SKM-1 treated with dmso at 0.1 percent for 144 hours (cell line): ENCODE data around the gene RAB39A.

Experiments used
- DNase-seq: peaks from one replicate; lab custom pipeline; 2025; ENCODE audit not compliant: unreplicated experiment; lab: John Stamatoyannopoulos, UW

The RAB39A gene

DNA sequence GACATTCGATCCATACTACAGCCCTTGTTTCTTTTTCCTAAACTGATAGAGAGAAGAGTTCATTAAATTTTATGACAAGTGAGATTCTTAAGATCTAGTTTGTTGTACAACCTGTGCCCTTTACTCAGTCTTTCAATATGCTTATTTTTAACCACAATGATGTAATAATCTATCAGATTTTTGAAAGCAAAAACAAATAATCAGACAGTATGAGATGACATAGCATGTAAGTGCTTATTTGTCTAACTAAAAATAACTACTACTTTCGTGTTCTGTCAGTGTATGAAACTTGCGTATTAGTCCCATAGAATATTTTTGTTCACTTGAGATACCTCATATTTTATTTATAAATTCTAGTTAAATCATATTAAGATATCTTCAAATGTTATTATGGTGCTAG, 33.2 kb downstream of the RAB39A start:
- no peak for DNase-seq

DNA sequence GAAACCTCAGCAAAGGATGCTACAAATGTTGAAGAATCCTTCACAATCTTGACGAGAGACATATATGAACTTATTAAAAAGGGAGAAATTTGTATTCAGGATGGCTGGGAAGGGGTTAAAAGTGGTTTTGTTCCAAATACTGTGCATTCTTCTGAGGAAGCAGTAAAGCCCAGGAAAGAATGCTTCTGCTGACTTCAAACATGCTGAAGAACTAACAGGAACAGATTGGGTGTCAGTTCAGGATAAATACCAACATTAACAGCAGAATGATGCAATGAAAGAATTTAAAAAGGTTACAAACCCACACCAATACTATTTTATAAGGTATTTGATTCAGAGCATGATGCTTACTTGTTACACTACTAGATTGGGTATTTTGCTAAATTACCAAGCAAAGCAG, 33.9 kb downstream of the RAB39A start:
- no peak for DNase-seq

DNA sequence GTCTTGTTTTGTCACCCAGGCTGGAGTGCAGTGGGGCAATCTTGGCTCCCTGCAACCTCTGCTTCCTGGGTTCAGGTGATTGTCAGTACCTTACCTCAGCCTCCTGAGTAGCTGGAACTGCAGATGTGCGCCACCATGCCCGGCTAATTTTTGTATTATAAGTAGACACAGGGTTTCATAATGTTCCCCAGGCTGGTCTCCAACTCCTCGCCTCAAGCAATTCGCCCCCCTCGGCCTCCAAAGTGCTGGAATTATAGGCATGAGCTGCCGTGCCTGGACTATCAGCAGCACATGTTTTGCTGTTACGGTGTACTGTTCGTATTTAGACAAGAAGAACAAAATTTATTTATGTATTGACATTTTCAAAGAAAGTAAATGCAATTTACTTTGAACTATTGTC, 34.8 kb downstream of the RAB39A start:
- no peak for DNase-seq

DNA sequence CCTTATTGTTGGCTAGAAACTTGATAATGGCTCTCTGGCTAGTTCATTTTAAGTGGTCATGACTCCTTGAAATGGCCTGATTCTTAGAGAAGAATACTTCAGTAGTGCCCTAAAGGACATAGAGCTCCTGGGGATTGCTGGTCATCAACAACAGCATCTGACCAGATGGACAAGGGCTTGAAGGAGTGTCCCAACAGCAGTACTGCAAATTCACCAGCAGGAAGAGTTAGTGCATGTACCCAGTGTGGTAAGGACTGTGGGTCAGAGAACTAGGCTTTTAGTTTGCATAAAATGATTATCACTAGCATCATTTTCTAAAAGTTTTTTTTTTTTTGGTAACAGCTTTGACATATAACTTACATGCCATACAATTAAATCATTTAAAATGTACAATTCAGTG, 41.0 kb downstream of the RAB39A start:
- DNase-seq, result no peak

DNA sequence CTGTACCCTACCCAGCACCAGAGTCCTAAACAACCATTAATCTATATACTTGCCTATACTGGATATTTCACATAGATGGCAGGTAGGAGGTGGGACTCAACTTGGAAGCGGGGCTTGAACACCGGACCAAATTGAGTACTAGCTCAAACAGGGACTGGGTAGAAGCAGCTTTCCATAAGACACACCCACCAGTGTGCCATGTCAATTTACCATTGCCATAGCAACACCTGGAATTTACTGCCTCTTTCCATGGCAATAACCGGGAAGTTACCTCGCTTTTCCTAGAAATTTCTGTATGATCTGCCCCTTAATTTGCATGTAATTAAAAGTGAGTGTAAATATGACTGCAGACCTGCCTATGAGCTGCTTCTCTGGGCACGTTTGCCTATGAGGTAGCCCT, 41.8 kb downstream of the RAB39A start:
- no peak for DNase-seq

DNA sequence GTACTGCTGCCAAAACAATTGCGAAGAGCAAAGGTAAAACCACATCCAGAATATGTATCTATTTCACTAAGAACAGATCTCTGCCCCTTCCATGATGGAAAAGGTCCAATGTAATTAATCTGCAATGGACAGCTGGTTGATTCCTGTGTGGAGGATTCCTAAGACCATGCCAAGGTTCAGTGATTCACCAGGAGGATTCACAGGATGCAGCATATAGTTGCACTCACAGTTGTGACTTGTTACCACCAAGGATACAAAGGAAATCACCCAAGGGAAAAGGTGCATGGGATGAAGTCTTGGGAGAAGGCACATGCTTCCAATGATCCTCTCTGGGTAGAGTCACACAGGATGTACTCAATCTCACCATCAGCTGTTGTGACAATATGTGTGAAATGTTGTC, 45.4 kb downstream of the RAB39A start:
- DNase-seq, result no peak

DNA sequence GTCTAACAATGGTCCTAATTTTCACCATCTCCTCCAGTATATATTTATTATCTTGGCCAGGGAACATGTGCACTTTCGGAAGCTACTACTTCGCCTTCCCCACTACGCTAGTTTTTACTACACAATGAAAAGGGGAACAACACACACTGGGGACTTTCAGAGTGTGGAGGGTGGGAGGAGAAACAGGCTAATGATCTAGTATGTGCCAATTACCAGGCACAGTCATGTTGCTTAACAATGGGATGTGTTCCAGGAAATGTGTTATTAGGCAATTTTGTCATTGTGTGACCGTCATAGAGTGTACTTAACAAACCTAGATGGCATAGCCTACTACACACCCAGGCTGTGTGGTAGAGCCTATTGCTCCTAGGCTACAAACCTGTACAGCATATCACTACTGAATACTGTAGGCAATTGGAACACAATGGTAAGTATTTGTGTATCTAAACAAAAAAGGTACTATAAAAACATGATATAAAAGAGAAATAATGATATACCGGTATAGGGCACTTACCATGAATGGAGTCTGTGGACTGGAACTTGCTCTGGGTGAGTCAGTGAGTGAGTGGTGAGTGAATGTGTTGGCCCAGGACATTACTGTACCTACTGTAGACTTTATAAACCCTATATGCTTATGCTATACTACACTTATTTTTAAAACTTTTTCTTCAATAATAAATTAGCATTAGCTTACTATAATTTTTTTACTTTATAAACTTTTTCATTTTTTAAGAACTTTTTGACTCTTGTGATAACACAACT, 60.3 kb downstream of the RAB39A start:
- peak; percentile 93 for DNase-seq

DNA sequence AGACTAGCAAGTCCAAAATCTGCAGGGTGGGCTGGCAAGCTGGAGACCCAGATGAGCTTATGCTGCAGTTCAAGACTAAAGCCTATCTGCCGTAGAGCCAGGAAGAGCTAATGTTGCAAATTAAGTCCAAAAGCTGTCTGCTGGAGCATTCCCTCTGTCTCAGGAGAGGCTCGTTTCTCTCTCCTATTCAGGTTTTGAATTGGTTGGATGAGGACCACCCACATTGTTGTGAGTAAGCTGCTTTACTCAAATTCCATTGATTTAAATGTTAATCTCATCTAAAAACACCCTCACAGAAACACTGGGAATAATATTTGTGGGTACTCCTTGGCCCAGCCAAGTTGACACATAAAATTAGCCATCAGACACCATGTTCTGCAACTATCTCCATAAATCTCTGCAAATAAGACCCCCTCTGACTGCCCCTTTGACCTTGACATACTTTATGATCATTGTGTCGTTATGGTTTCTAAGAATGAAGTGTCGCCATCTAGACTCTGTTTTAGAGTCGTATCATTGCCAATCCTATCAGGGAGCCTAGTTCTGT, 63.7 kb downstream of the RAB39A start:
- no peak for DNase-seq

DNA sequence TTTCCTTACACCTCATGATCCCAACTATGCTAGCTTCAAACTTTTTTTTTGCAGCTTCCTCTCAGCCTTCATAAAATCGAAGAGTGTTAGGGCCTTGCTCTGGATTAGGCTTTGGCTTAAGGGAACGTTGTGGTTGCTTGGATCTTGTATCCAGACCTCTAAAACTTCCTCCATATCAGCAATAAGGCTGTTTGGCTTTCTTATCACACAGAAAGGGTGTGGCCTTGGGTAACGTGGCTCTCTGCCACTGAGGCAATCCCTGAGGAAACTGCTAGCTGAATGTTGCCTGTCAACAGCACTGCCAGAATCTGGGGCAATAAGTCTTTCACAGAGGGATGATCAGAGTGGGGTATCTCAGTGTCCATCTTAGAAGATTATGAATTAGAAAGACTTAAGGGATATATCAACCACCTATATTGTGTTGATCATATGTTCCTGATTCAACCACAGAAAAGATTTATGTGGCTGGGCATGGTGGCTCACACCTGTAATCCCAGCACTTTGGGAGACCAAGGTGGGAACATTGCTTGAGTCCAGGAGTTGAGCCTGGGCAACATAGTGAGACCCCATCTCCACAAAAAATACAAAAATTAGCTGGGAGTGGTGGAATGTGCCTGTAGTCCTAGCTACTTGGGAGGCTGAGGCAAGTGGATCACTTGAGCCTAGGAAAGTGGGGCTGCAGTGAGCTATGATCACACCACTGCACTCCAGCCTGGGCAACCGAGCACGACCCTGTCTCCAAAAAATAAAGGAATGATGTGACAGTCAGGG, 67.9 kb downstream of the RAB39A start:
- no peak for DNase-seq

DNA sequence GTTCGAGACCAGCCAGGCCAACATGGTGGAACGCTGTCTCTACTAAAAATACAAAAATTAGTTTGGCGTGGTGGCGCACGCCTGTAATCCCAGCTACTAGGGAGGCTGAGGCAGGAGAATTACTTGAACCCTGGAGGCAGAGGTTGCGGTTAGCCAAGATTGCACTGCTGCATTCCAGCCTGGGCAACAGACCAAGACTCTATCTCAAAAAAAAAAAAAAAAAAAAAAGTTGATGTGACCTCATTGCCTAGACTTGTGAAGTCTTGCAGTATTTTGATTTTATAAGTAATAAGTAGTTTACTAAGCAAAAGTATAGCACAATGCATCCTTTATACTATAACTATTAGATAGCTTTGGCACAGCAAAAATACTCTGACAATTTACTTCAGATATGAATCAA, 70.5 kb downstream of the RAB39A start:
- no peak for DNase-seq

DNA sequence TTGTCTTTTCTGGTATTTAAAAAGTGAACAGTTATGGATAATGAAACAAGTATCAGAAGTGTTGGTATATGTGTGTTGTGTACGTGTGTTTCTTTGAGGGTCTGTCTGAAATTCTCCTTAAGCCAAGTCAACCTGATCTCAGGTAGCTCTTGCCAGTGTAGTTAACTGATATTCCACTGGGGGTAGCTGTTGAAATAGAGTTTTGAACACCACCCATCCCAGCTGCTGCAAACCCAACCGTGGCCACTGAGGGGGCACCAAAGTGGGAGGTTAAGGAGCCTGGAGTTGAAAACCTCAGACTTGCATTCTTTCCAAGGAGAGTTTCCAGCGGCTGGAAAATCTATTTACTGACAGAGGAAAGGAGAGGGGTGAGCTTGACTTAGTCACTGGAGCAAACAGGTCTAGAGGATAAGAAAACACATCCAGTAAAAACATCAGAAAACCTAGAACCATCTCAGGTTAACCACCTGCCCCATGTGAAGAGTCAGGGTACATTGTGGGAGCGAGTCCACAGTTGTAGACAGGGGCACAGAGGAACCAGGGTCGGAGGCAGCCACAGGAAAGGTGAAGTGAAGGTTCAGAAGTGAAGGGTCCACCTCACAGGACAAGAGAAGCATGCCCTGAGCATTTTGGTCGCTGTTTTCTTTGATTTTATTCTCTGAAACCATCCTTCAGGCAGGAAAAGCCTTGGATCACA, 71.7 kb downstream of the RAB39A start:
- peak; percentile 17 for DNase-seq

DNA sequence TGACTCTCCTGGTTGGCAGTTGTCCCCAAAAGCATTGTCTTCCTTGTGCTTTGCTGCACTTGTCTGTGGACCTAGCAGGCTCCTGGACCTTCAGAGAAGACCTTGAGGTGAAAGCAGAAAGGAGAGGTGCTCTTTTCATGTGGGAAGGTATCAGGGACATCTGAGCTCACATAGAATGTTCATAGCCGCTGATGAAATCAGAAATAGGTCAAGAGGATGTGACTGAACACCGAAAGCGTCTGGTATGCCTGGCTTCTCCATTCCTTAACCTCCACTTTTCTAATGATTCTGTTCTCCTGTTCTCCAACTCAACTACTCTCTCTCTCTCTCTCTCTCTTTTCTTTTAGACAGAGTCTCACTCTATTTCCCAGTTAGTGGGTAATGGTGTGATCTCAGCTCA, 74.2 kb downstream of the RAB39A start:
- DNase-seq, result no peak

DNA sequence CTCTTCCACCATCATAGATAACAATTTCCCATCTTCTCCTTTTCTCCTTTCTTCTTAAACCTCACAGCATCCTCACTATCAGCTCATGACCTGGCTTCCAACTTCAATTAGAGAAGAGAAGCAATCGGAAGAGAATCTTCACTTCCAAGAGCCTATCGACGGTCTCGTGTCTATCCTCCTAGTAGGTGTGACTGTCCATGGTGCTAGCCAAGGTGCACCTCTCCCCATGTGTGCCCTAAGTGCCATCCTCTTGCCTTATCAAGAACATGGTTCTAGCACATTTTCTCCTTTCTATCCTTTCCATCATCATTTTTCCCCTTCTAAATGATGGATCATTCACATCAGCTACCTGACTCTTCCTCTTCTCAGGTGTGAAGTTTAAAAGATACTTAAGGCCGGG, 75.4 kb downstream of the RAB39A start:
- no peak for DNase-seq

DNA sequence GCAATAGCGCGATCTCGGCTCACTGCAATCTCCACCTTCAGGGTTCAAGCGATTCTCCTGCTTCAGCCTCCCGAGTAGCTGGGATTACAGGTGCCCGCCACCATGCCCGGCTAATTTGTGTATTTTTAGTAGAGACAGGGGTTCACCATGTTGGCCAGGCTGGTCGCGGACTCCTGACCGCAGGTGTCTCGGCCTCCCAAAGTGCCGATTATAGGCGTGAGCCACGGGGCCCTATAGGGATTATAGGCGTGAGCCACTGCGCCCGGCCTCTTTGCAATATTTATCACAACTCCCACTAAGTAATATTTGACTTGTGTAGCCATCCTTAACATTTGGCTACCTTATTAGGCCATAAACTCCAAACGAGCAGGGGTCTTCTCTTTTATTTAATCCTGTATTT, 79.6 kb downstream of the RAB39A start:
- DNase-seq, result no peak

DNA sequence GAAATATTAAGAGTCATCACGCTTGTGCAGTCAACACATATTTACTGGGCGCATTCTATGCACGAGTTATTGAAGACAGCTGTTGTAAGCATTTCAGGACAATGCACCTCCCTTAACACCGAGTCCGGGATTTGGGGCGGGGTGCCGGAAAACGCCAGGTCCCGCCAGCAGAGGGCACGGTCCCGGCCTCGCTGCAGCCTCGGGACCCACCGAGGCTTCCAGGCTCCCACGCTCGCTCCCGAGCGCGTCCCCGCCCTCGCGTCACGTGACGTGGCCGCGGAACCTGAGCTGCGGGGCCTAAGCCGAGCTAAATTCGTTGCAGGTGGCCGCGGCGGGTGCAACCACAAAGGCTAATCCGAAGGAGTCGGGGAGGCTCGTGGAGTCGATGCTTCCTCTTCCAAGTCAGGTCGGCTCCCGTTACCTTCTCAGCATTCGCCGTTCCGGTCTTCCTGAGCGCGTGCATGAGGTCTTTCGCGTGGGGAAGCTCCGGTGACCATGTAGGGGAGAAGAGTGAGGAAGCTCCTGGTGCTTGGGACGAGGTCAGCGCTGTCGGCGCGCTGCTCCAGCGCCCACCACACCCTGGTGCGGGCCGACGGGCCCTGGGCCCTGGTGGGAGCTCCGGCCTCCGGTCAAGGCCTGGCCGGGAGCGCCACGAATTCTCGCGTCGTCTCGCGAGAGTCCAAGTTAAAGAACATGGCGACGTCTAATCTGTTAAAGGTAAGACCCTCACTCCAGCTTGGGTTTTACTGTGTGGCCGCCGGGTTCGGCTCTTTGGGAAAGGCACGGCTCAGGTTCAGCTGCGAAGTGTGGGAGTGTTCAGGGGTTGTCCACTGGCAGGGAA, 80.6 kb downstream of the RAB39A start, which contains the start of gene CUL5:
TSS of gene CUL5 (plus strand) at position 243 of the 841 bp plus-strand sequence. CDS start at position 694, 451 bp downstream.
- DNase-seq, result peak; percentile 83

DNA sequence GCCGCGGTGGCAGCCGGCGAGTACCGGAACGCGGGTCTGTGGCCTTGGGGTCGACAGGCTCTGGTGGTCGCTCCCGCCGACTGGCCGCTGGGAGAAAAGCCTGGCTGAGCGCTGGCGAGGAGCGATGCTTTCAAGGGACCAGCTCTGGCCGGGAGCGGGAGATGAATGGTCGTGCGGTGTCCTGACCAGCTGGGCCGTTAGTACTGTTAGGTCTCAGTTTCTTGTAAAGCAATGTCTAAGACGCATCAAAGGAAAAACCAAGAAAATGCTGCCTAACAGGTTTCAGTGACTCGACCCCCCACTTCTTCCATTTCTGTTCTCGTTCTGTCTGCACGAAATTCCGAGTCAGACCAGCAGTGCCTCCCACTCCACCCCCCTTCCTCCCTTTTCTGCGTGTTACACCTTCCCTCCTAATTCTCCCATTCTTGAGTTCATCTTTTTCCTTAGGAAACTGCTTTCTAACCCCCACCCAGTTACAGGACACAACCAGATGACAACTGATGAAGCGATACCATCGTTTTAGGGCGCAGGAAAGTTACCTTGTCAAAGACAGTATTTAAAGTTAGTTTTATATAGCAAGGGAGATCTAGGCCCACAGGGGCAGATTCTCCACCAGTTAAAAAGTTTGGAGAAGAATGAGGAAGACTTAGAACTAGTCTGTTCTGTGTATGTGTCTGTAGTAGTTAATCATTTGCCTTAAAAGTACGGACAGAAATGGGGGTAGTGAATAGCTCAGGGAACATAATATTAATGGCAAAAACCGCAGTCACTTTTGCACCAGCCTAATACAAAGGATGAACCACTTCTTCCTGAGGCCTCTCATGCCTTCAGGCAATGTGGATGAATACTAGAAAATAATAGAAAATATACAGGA, 81.5 kb downstream of the RAB39A start:
- no peak for DNase-seq

DNA sequence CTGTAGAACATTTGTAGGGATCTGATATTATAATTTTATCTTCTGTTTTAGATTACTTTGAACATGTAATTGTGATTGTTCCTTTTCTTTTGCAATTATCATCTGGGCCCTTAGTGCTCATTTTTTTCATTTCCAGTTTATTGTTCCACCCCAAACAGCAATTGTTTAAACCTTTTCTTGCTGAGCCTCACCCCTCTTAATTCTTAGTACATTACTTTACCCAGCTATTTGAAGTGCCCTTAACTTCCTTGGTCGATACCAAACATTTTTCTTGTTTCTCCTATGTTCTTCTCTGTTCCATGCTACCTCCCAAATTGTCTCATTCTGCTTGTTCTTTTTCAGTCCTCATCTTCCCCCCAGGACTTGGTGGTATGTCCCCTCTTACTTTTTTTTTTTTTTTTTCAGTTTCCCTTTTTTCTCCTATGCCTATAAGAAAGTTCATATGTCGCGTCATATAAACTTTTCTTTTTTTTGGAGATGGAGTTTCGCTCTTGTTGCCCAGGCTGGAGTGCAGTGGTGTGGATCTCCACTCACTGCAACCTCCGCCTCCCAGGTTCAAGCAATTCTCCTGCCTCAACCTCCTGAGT, 84.0 kb downstream of the RAB39A start:
- DNase-seq, result no peak
